ENCODE measurements around the gene DNAH11. TPM values are rescaled to one million over a fixed set of nuclear protein-coding genes. Genes with fewer than 3 reads are reported as not detected.

DNAH11 gene
- total and polyA plus RNA-seq, 9 of the 15 experiments (the other 6 are each of a cell fraction or from before 2014, with no cell fraction given), result under 0.01 TPM; not detected in 7

DNA sequence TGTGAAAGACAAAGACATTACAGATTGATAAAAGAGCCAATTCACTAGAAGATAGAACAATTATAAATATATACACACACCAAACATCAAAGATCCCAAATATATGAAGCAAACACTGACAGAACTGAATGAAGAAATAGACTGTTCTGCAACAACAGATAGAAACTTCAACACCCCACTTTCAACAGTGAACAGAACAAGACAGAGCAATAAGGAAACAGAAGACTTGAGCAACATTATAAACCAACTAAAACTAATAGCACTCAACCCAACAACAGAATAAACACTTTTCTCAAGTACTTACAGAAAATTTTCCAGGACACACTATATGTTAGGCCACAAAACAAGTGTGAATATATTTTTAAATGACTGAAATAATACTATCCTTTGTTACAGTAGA lies 392.0 kb downstream of the DNAH11 start:
- BruUV-seq (replicated peaks), result no TSS peak
- H4K20me1 ChIP-seq (replicated peaks; ENCODE audit: control insufficient read depth, insufficient read depth, low read length), result no peaks in the 10 kb centered on the region
- no peaks in the 10 kb centered on the region for H3K4me1 ChIP-seq (replicated peaks in 1 of 2; ENCODE audit: control insufficient read depth in 2 of 2, insufficient read depth in 2 of 2, low read length in 2 of 2)
- ChIA-PET CTCF (ENCODE audit: low intra/inter-chr PET ratio) (no interaction called here), POLR2A (interaction anchor here (0.6 kb wide), 1 partner anchor 14 kb away, joined by 3 read pairs; no protein-coding TSS in a partner anchor)
- H3K9me3 ChIP-seq (replicated peaks; ENCODE audit: control insufficient read depth, insufficient read depth, low read depth, low read length), result no peaks in the 10 kb centered on the region
- FAIRE-seq (no peak), DNase-seq (ENCODE audit: extremely low read depth in 1 of 4, low spot score in 3 of 4) (no peak), ATAC-seq (no peak)
- in situ Hi-C loops (cut with MboI) (no loop called here), intact Hi-C loops (cut with micrococcal nuclease) (no loop called here)
- no peaks in the 10 kb centered on the region for H3K9me1 ChIP-seq (ENCODE audit: control insufficient read depth, insufficient read depth, low read length)
- no peak overlapping the region for H3K27ac ChIP-seq (ENCODE audit: extremely low read depth, low read depth, low read length)
- H3K27me3 ChIP-seq (ENCODE audit: control insufficient read depth in 2 of 2, insufficient read depth in 2 of 2, low read length in 2 of 2), result no peaks in the 10 kb centered on the region
- H3K4me2 ChIP-seq (ENCODE audit: insufficient read depth, low read length), result no peak overlapping the region
- no peaks in the 10 kb centered on the region for H3K79me2 ChIP-seq (ENCODE audit: control insufficient read depth, insufficient read depth, low read length)
- H3K36me3 ChIP-seq (ENCODE audit: control insufficient read depth, insufficient read depth, low read length), result no peaks in the 10 kb centered on the region
- no peak overlapping the region for H3K9ac ChIP-seq (ENCODE audit: insufficient read depth in 1 of 2, low read depth in 2 of 2, low read length in 2 of 2)
- no peak overlapping the region for H3K4me3 ChIP-seq
- H2AFZ ChIP-seq (ENCODE audit: low read depth, low read length), result no peak overlapping the region
- TF ChIP-seq TRIM24 (IDR thresholded peaks at IDR 0.05), result no peak
- TF ChIP-seq ELF2 (CRISPR knock-in tag; IDR thresholded peaks at IDR 0.05), result no peak
- TF ChIP-seq, protein P1, sequence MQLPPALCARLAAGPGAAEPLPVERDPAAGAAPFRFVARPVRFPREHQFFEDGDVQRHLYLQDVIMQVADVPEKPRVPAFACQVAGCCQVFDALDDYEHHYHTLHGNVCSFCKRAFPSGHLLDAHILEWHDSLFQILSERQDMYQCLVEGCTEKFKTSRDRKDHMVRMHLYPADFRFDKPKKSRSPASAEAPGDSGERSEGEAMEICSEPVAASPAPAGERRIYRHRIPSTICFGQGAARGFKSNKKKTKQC (CRISPR knock-in tag; IDR thresholded peaks at IDR 0.05), result no peak
- no peak for TF ChIP-seq HCFC1 (IDR thresholded peaks at IDR 0.05; ENCODE audit: low read depth, low read length)
- TF ChIP-seq ZNF764 (CRISPR knock-in tag; IDR thresholded peaks at IDR 0.05; ENCODE audit: low read depth), result no peak
- TF ChIP-seq ZNF408 (CRISPR knock-in tag; IDR thresholded peaks at IDR 0.05; ENCODE audit: low read depth), result no peak
- no peak for TF ChIP-seq HMBOX1 (IDR thresholded peaks at IDR 0.05)
- no peak for TF ChIP-seq ZNF354B (CRISPR knock-in tag; IDR thresholded peaks at IDR 0.05)
- TF ChIP-seq SRSF3 (IDR thresholded peaks at IDR 0.05; ENCODE audit: insufficient read depth, low read length), result no peak
- TF ChIP-seq YBX1 (IDR thresholded peaks at IDR 0.05), result no peak
- TF ChIP-seq ZBTB43 (CRISPR knock-in tag; IDR thresholded peaks at IDR 0.05), result no peak
- TF ChIP-seq RERE (CRISPR knock-in tag; IDR thresholded peaks at IDR 0.05; ENCODE audit: borderline replicate concordance), result no peak
- TF ChIP-seq NFRKB (IDR thresholded peaks at IDR 0.05; ENCODE audit: low read depth), result no peak
- TF ChIP-seq BMI1 (IDR thresholded peaks at IDR 0.05; ENCODE audit: low read length), result no peak
- TF ChIP-seq, protein P2, sequence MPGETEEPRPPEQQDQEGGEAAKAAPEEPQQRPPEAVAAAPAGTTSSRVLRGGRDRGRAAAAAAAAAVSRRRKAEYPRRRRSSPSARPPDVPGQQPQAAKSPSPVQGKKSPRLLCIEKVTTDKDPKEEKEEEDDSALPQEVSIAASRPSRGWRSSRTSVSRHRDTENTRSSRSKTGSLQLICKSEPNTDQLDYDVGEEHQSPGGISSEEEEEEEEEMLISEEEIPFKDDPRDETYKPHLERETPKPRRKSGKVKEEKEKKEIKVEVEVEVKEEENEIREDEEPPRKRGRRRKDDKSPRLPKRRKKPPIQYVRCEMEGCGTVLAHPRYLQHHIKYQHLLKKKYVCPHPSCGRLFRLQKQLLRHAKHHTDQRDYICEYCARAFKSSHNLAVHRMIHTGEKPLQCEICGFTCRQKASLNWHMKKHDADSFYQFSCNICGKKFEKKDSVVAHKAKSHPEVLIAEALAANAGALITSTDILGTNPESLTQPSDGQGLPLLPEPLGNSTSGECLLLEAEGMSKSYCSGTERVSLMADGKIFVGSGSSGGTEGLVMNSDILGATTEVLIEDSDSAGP (CRISPR knock-in tag; IDR thresholded peaks at IDR 0.05), result no peak
- no peak for TF ChIP-seq ZEB2 (IDR thresholded peaks at IDR 0.05)

Measured in K562 (cell line).